Measurements from ENCODE around the gene GABBR2.

Gene GABBR2

GRCh38 chr9:98402019-98402840 lies 306.5 kb downstream of the GABBR2 start:
- DNase-seq (ENCODE audit: low read depth) = no peak

GRCh38 chr9:98401140-98402018 lies 307.4 kb downstream of the GABBR2 start:
- no peak for DNase-seq (ENCODE audit: low read depth)

GRCh38 chr9:98399950-98400683 lies 308.6 kb downstream of the GABBR2 start:
- no peak for DNase-seq (ENCODE audit: low read depth)

GRCh38 chr9:98396656-98397055 lies 312.1 kb downstream of the GABBR2 start:
- no peak for DNase-seq (ENCODE audit: low read depth)

GRCh38 chr9:98396236-98396635 lies 312.5 kb downstream of the GABBR2 start:
- no peak for DNase-seq (ENCODE audit: low read depth)

GRCh38 chr9:98391867-98392266 lies 316.9 kb downstream of the GABBR2 start:
- no peak for DNase-seq (ENCODE audit: low read depth)

- no peak for DNase-seq (ENCODE audit: low read depth)
Measured at GRCh38 chr9:98391406-98391805, 317.3 kb downstream of the GABBR2 start.

GRCh38 chr9:98385751-98386150 lies 323.0 kb downstream of the GABBR2 start:
- no peak for DNase-seq (ENCODE audit: low read depth)

GRCh38 chr9:98383758-98384157 lies 325.0 kb downstream of the GABBR2 start:
- DNase-seq (ENCODE audit: low read depth) = no peak

GRCh38 chr9:98381311-98382103 lies 327.2 kb downstream of the GABBR2 start:
- DNase-seq (ENCODE audit: low read depth) = no peak

- no peak for DNase-seq (ENCODE audit: low read depth)
Measured at GRCh38 chr9:98380065-98380681, 328.6 kb downstream of the GABBR2 start.

GRCh38 chr9:98379572-98379971 lies 329.2 kb downstream of the GABBR2 start:
- no peak for DNase-seq (ENCODE audit: low read depth)

- no peak for DNase-seq (ENCODE audit: low read depth)
Measured at GRCh38 chr9:98378794-98379193, 329.9 kb downstream of the GABBR2 start.

- no peak for DNase-seq (ENCODE audit: low read depth)
Measured at GRCh38 chr9:98378206-98378780, 330.4 kb downstream of the GABBR2 start.

- DNase-seq (ENCODE audit: low read depth) = no peak
Measured at GRCh38 chr9:98375138-98375726, 333.5 kb downstream of the GABBR2 start.

- DNase-seq (ENCODE audit: low read depth) = no peak
Measured at GRCh38 chr9:98374385-98375051, 334.2 kb downstream of the GABBR2 start.

- DNase-seq (ENCODE audit: low read depth) = no peak
Measured at GRCh38 chr9:98373609-98374008, 335.1 kb downstream of the GABBR2 start.

GRCh38 chr9:98372077-98372836 lies 336.5 kb downstream of the GABBR2 start:
- no peak for DNase-seq (ENCODE audit: low read depth)

GRCh38 chr9:98370976-98371315 lies 337.8 kb downstream of the GABBR2 start:
- no peak for DNase-seq (ENCODE audit: low read depth)
